ENCODE results near the gene GSTO2. TPM values are rescaled to one million over a fixed set of nuclear protein-coding genes. Genes with fewer than 3 reads are reported as not detected.

GSTO2 gene
- total RNA-seq, 4 donors from 2014 or later = 19.9 to 29.8 (median 22.6) TPM

GRCh38 chr10:104251443-104251842 is 17.5 kb upstream of the GSTO2 start:
- intact Hi-C loops (cut with DNase I; ENCODE audit: low total_unique reads) = no loop called here
- WGBS, 2 donors = 88 to 95% methylated on average over 6 of the region's 6 CpGs
- TF ChIP-seq POLR2A (IDR thresholded peaks at IDR 0.05) (no peak), CTCF (IDR thresholded peaks at IDR 0.05) (no peak)
- no peak for DNase-seq (ENCODE audit: low spot score in 2 of 2)
- no peak overlapping the region for H3K4me3 ChIP-seq (ENCODE audit: low read depth, poor library complexity, severe bottlenecking)

GRCh38 chr10:104252368-104252767 is 16.6 kb upstream of the GSTO2 start:
- DNase-seq (ENCODE audit: low spot score in 2 of 2) = no peak
- intact Hi-C loops (cut with DNase I; ENCODE audit: low total_unique reads) = no loop called here
- TF ChIP-seq POLR2A (IDR thresholded peaks at IDR 0.05) (no peak), CTCF (IDR thresholded peaks at IDR 0.05) (no peak)
- no peak overlapping the region for H3K4me3 ChIP-seq (ENCODE audit: low read depth, poor library complexity, severe bottlenecking)

- intact Hi-C loops (cut with DNase I; ENCODE audit: low total_unique reads) = no loop called here
- 94 to 95% methylated on average over 2 of the region's 2 CpGs for WGBS, 2 donors
- H3K4me3 ChIP-seq (ENCODE audit: low read depth, poor library complexity, severe bottlenecking) = no peak overlapping the region
- DNase-seq (ENCODE audit: low spot score in 2 of 2) = no peak
- TF ChIP-seq CTCF (IDR thresholded peaks at IDR 0.05) (no peak), POLR2A (IDR thresholded peaks at IDR 0.05) (no peak)
These were observed 15.9 kb upstream of the GSTO2 start for GRCh38 chr10:104253106-104253505.

GRCh38 chr10:104253606-104254410 is 15.2 kb upstream of the GSTO2 start:
- WGBS, 2 donors = 74 to 79% methylated on average over 10 of the region's 10 CpGs
- no peak for TF ChIP-seq CTCF (IDR thresholded peaks at IDR 0.05)
- TF ChIP-seq POLR2A (IDR thresholded peaks at IDR 0.05) = no peak
- H3K4me3 ChIP-seq (ENCODE audit: low read depth, poor library complexity, severe bottlenecking) = no peak overlapping the region
- intact Hi-C loops (cut with DNase I; ENCODE audit: low total_unique reads) = no loop called here
- DNase-seq (ENCODE audit: low spot score in 2 of 2) = no peak

GRCh38 chr10:104254493-104255310 is 14.3 kb upstream of the GSTO2 start, which contains the start of gene GSTO1:
TSS of gene GSTO1 (plus strand) at chr10:104254892. CDS start at chr10:104254929, 37 bp downstream.
- H3K4me3 ChIP-seq (ENCODE audit: low read depth, poor library complexity, severe bottlenecking) = peak within 1 kb of the TSS; percentile 84
- DNase-seq (ENCODE audit: low spot score in 2 of 2) = peak; percentile 85 to 97
- TF ChIP-seq CTCF (IDR thresholded peaks at IDR 0.05) = no peak
- peak in 1 of 2 donors; percentile 68 for TF ChIP-seq POLR2A (IDR thresholded peaks at IDR 0.05)
- 1% methylated on average over 41 to 69 of the region's 69 CpGs for WGBS, 2 donors
- intact Hi-C loops (cut with DNase I; ENCODE audit: low total_unique reads) = no loop called here

Measured in lower leg skin (tissue), 4 donors.